Calu3 (cell line): ENCODE data around the gene AMIGO2. TPM values are rescaled to one million over a fixed set of nuclear protein-coding genes. Genes with fewer than 3 reads are reported as not detected.

Experiments
- BruUV-seq: library from RNA; stranded (reverse); fragments of 400-500 nt; replicated peaks from 2 replicates; lab custom pipeline; 2021; lab: Mats Ljungman, UMichigan
- CTCF ChIA-PET: fragments of 300-600 bp; sonication (Branson Sonifier 250); formaldehyde crosslinking; loops from one replicate; lab custom pipeline; 2022; ENCODE audit warnings: antibody characterized with exemption; lab: Charles Lee
- DNase-seq: peaks from one replicate; pipeline ENCODE4 v3.0.0; 2022
- H3K27ac Mint-ChIP-seq: one replicate; pipeline ENCODE4 v1.8.0; 2022; ENCODE audit warnings: mixed read lengths; ENCODE audit not compliant: unreplicated experiment
- H3K27me3 Mint-ChIP-seq: one replicate; pipeline ENCODE4 v1.8.0; 2022; ENCODE audit warnings: mixed read lengths; ENCODE audit not compliant: unreplicated experiment
- H3K36me3 Mint-ChIP-seq: one replicate; pipeline ENCODE4 v1.8.0; 2022; ENCODE audit warnings: mild to moderate bottlenecking, moderate library complexity, mixed read lengths; ENCODE audit not compliant: insufficient read depth, unreplicated experiment
- H3K4me1 Mint-ChIP-seq: one replicate; pipeline ENCODE4 v1.8.0; 2022; ENCODE audit warnings: mild to moderate bottlenecking, low read depth, mixed read lengths; ENCODE audit not compliant: unreplicated experiment
- H3K4me3 Mint-ChIP-seq: one replicate; pipeline ENCODE4 v1.8.0; 2022; ENCODE audit warnings: mild to moderate bottlenecking, low read depth, moderate library complexity, mixed read lengths; ENCODE audit not compliant: unreplicated experiment
- H3K9me3 Mint-ChIP-seq: one replicate; pipeline ENCODE4 v1.8.0; 2022; ENCODE audit warnings: low read depth, mixed read lengths; ENCODE audit not compliant: unreplicated experiment
- CTCF ChIP-seq: fragments of 200-600 bp; IDR thresholded peaks from one replicate; pipeline ENCODE4 v1.8.0; 2022; ENCODE audit warnings: antibody characterized with exemption; ENCODE audit not compliant: unreplicated experiment
- intact Hi-C: fragments of 100-400 bp; cut with micrococcal nuclease; formaldehyde crosslinking; loops from one replicate; pipeline ENCODE4 v1.10.0; 2022; ENCODE audit not compliant: unreplicated experiment
- total RNA-seq: library from RNA; stranded (reverse); gene quantifications from 2 replicates; pipeline ENCODE4 v1.2.3, GENCODE V29; 2022

AMIGO2 gene
- total RNA-seq, 1 experiment from 2014 or later: 66.2 TPM

GRCh38 chr12:47079981-47080724 lies 394 bp upstream of the AMIGO2 start:
- peak overlapping the region; percentile 95 for H3K4me3 Mint-ChIP-seq
- peak overlapping the region; percentile 67 for H3K27ac Mint-ChIP-seq
- no peaks in the 10 kb centered on the region for H3K27me3 Mint-ChIP-seq
- CTCF ChIA-PET: interaction anchor here (0.8 to 2.0 kb wide), 5 partner anchors 9 to 197 kb away, joined by 3 to 9 read pairs (median 5); no protein-coding TSS in a partner anchor
- peak; percentile 55 for DNase-seq
- intact Hi-C loops: loop anchor here (2.0 to 5.0 kb wide), 4 partner anchors 111 to 317 kb away; no protein-coding TSS in a partner anchor
- H3K9me3 Mint-ChIP-seq: no peaks in the 10 kb centered on the region
- H3K36me3 Mint-ChIP-seq: peaks cover 72% of the 10 kb centered on the region
- peaks cover 50% of the 10 kb centered on the region for H3K4me1 Mint-ChIP-seq
- no TSS peak for BruUV-seq
- TF ChIP-seq CTCF: no peak

GRCh38 chr12:47078733-47079467 lies 859 bp downstream of the AMIGO2 start:
- H3K4me1 Mint-ChIP-seq: peaks cover 41% of the 10 kb centered on the region
- H3K27ac Mint-ChIP-seq: peak overlapping the region; percentile 92
- no peak for TF ChIP-seq CTCF
- CTCF ChIA-PET: interaction anchor here (0.6 to 2.0 kb wide), 3 partner anchors 8 to 518 kb away, joined by 3 to 9 read pairs (median 3); no protein-coding TSS in a partner anchor
- peak overlapping the region; percentile 95 for H3K4me3 Mint-ChIP-seq
- DNase-seq: peak; percentile 45
- H3K27me3 Mint-ChIP-seq: no peaks in the 10 kb centered on the region
- TSS peak; percentile 57 for BruUV-seq
- intact Hi-C loops: no loop called here
- H3K36me3 Mint-ChIP-seq: peaks cover 76% of the 10 kb centered on the region
- H3K9me3 Mint-ChIP-seq: no peaks in the 10 kb centered on the region

- no peaks in the 10 kb centered on the region for H3K9me3 Mint-ChIP-seq
- no TSS peak for BruUV-seq
- DNase-seq: no peak
- peak overlapping the region; percentile 67 for H3K27ac Mint-ChIP-seq
- no peak for TF ChIP-seq CTCF
- peak overlapping the region; percentile 95 for H3K4me3 Mint-ChIP-seq
- intact Hi-C loops: no loop called here
- CTCF ChIA-PET: interaction anchor here (1.1 kb wide), 1 partner anchor 44 kb away, joined by 3 read pairs; no protein-coding TSS in a partner anchor
- peaks cover 33% of the 10 kb centered on the region for H3K4me1 Mint-ChIP-seq
- H3K27me3 Mint-ChIP-seq: no peaks in the 10 kb centered on the region
- peaks cover 69% of the 10 kb centered on the region for H3K36me3 Mint-ChIP-seq
Measured at GRCh38 chr12:47078086-47078395, 1.7 kb downstream of the AMIGO2 start.

- Mint-ChIP-seq H3K4me1 (peaks cover 27% of the 10 kb centered on the region), H3K36me3 (peaks cover 63% of the 10 kb centered on the region), H3K9me3 (no peaks in the 10 kb centered on the region), H3K4me3 (peak overlapping the region; percentile 95), H3K27ac (peak overlapping the region; percentile 67), H3K27me3 (no peaks in the 10 kb centered on the region)
- intact Hi-C loops: no loop called here
- no peak for TF ChIP-seq CTCF
- no TSS peak for BruUV-seq
- CTCF ChIA-PET: no interaction called here
- no peak for DNase-seq
Measured at GRCh38 chr12:47077206-47078085, 2.3 kb downstream of the AMIGO2 start.
